HUES48 (cell line): ENCODE data around the gene FBXO8.

Experiments used
- H3K27ac ChIP-seq: one replicate; pipeline ENCODE4 v1.7.0; 2013; ENCODE audit warnings: low read depth, low read length, inconsistent platforms
- H3K27me3 ChIP-seq: 2 replicates; pipeline ENCODE4 v1.6.1; 2013; ENCODE audit warnings: mild to moderate bottlenecking, low read length; ENCODE audit not compliant: control insufficient read depth, insufficient read depth
- H3K36me3 ChIP-seq: 2 replicates; pipeline ENCODE4 v1.6.1; 2013; ENCODE audit warnings: low read length; ENCODE audit not compliant: control insufficient read depth, insufficient read depth
- H3K4me1 ChIP-seq: 2 replicates; pipeline ENCODE4 v1.6.1; 2013; ENCODE audit warnings: mild to moderate bottlenecking, low read length; ENCODE audit not compliant: control insufficient read depth, insufficient read depth
- H3K4me3 ChIP-seq: 2 replicates; pipeline ENCODE4 v1.5.1; 2013; ENCODE audit warnings: mild to moderate bottlenecking, low read depth, low read length
- H3K9ac ChIP-seq: 2 replicates; pipeline ENCODE4 v1.6.1; 2013; ENCODE audit warnings: mild to moderate bottlenecking, low read depth, low read length, moderate library complexity
- H3K9me3 ChIP-seq: 2 replicates; pipeline ENCODE4 v1.6.1; 2013; ENCODE audit warnings: low read length; ENCODE audit not compliant: control insufficient read depth, insufficient read depth

The FBXO8 gene

DNA sequence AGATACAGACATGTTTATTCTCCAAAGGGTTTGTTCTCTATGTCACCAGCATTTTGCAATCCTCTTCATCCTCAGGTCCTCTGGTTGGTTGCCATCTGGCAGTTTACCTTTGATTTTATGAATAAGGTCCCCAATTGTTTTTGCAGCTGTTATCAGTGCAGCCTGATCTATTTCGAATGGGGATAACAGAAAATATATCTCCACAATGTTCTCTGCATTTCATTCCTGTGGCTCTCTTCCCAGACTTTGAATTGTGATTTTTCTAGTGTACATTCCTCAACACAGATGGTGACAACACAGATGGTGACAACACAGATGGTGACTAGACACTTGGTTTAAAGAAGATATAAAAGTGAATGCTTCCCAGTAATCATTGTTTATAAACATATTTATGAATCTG lies 74.1 kb downstream of the FBXO8 start:
- H3K9me3 ChIP-seq: no peaks in the 10 kb centered on the region
- H3K9ac ChIP-seq: no peak overlapping the region
- no peaks in the 10 kb centered on the region for H3K36me3 ChIP-seq
- peaks cover 17% of the 10 kb centered on the region; the same call in 1 of the 2 replicates for H3K4me1 ChIP-seq
- no peak overlapping the region for H3K27ac ChIP-seq
- no peak overlapping the region for H3K4me3 ChIP-seq
- H3K27me3 ChIP-seq: peaks cover 63% of the 10 kb centered on the region

DNA sequence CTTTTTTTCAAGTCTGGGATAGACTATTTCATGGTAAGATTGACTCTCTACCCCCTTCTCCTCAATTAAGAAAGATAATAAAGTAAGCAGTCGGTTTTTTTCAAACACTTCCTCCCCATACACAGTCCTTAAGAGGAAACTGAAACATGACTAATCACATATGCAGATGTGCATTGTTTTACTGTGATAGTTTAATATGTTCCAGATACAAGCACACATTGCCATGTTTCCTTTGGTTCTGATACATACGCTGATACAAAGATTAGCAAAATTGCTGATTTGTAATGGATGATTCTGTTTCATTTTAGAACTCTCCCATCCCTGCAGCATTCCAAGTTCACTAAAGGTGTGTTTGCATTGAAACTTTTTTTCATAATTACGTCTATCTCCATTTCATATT lies 76.1 kb downstream of the FBXO8 start:
- Histone ChIP-seq H3K4me1 (peaks cover 10% of the 10 kb centered on the region; the same call in 1 of the 2 replicates), H3K4me3 (no peak overlapping the region), H3K9me3 (no peaks in the 10 kb centered on the region), H3K9ac (no peak overlapping the region), H3K27me3 (peaks cover 43% of the 10 kb centered on the region), H3K36me3 (no peaks in the 10 kb centered on the region), H3K27ac (no peak overlapping the region)

DNA sequence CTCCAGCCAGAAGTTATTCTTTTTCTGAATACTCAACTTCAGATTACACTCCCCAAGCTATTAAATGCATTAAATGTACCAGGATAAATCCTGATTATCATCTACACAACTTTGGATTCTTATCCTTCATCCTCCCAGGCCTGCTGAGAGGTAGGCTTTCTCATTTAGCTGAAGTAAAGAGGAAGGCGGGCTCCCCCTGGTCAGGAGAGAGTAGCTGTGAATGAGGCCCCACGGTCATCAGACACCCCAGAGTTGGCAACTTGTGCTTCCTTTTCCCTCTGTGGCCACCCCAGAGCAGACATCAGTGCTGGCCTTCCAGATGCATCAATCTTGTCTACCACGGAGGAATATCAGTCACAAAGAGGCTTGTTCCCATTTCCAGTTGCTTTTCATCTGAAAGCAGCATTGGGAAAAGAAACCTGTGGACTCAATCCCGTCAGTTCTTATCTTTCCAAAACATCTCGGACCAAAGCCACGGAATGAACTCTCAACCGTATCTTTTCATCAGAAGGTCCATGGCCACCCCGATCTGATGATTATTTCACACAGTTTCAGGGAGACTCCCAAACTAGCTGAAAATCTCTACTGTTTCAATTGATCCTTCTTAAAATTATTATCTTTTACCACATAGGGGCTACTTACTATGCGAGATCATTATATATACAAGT lies 79.2 kb downstream of the FBXO8 start:
- H3K9me3 ChIP-seq: no peaks in the 10 kb centered on the region
- H3K27ac ChIP-seq: no peak overlapping the region
- no peak overlapping the region for H3K4me3 ChIP-seq
- H3K27me3 ChIP-seq: peaks cover 13% of the 10 kb centered on the region
- no peak overlapping the region for H3K9ac ChIP-seq
- no peaks in the 10 kb centered on the region for H3K4me1 ChIP-seq
- H3K36me3 ChIP-seq: no peaks in the 10 kb centered on the region

DNA sequence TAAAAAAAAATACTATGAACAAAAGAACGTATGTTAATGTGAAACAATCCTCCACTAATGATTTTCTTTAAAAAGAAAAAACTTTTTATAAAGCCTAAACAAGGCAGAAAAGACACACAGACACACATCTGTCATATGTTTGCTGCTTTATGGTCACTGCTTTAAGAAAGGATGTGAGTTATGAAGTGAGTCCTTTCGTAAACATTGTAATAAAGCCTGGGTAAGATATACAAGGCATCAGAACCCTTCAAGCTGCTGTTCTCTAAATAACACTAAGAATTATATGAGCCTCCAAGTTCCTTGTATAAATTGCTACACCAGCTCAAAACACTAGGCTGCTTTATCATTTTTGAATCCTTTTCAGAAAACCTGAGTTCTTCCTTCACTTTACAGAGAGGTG lies 81.6 kb downstream of the FBXO8 start:
- no peaks in the 10 kb centered on the region for H3K4me1 ChIP-seq
- no peak overlapping the region for H3K27ac ChIP-seq
- H3K9me3 ChIP-seq: no peaks in the 10 kb centered on the region
- H3K9ac ChIP-seq: no peak overlapping the region
- H3K27me3 ChIP-seq: no peaks in the 10 kb centered on the region
- no peak overlapping the region for H3K4me3 ChIP-seq
- no peaks in the 10 kb centered on the region for H3K36me3 ChIP-seq

DNA sequence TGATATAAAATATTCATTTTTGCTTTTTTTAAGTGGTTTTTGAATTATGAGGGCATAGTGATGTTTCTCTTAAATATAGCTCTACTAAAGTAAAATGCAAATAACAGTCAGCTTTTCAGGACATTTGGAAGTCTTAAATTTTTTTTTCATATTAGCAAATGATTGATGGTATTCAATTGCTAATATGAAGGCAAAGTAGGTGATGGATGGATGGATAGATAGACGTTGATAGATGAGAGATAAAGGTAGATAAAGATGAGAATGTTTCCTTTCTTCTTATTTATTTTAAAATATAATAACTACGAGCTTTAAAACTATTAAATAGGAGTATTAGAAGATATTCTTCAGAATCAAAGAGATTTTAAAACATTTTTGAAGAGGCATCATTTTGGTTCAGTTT lies 83.7 kb downstream of the FBXO8 start:
- no peaks in the 10 kb centered on the region for H3K36me3 ChIP-seq
- no peaks in the 10 kb centered on the region for H3K27me3 ChIP-seq
- no peaks in the 10 kb centered on the region for H3K4me1 ChIP-seq
- H3K9me3 ChIP-seq: no peaks in the 10 kb centered on the region
- H3K27ac ChIP-seq: no peak overlapping the region
- H3K9ac ChIP-seq: no peak overlapping the region
- H3K4me3 ChIP-seq: no peak overlapping the region

DNA sequence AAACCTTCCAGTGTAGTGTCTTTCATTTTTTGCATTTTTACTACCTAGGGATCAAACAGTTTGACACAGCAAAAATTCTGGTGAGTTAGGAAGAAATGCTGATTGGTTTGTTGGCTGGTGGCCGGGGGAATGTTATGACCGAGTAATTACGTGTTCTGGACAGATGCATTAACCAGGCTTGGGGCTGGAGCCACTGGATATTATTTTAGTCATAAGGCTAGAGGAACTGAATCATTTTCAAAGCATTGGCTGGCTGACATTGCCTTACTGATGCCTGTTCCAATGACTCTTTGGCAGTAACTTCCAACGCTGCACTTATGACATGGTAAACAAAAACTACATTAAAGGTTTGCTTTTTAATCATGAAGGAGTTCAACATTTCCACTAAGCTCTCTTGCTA lies 84.6 kb downstream of the FBXO8 start:
- Histone ChIP-seq H3K36me3 (no peaks in the 10 kb centered on the region), H3K27me3 (no peaks in the 10 kb centered on the region), H3K4me3 (no peak overlapping the region), H3K9ac (no peak overlapping the region), H3K9me3 (no peaks in the 10 kb centered on the region), H3K4me1 (no peaks in the 10 kb centered on the region), H3K27ac (no peak overlapping the region)

DNA sequence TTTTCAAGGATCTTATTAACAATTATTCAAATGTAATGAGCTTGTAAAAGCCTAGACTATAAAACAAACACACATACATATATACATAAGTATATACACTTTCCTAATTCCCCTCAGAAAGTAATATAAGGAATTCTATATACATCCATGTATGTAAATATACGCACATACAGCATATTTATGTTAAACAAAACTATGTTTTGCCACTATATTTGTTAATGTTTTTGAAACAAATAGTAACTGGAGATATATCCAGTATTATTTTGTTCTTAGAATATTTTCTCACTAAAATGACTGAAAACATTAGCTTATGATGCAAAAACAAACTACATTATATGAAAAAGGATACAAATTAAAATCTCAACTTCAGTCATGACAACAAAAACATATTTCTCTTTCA lies 85.1 kb downstream of the FBXO8 start:
- H3K27ac ChIP-seq: no peak overlapping the region
- no peak overlapping the region for H3K4me3 ChIP-seq
- no peaks in the 10 kb centered on the region for H3K27me3 ChIP-seq
- H3K4me1 ChIP-seq: no peaks in the 10 kb centered on the region
- no peaks in the 10 kb centered on the region for H3K36me3 ChIP-seq
- H3K9ac ChIP-seq: no peak overlapping the region
- no peaks in the 10 kb centered on the region for H3K9me3 ChIP-seq

DNA sequence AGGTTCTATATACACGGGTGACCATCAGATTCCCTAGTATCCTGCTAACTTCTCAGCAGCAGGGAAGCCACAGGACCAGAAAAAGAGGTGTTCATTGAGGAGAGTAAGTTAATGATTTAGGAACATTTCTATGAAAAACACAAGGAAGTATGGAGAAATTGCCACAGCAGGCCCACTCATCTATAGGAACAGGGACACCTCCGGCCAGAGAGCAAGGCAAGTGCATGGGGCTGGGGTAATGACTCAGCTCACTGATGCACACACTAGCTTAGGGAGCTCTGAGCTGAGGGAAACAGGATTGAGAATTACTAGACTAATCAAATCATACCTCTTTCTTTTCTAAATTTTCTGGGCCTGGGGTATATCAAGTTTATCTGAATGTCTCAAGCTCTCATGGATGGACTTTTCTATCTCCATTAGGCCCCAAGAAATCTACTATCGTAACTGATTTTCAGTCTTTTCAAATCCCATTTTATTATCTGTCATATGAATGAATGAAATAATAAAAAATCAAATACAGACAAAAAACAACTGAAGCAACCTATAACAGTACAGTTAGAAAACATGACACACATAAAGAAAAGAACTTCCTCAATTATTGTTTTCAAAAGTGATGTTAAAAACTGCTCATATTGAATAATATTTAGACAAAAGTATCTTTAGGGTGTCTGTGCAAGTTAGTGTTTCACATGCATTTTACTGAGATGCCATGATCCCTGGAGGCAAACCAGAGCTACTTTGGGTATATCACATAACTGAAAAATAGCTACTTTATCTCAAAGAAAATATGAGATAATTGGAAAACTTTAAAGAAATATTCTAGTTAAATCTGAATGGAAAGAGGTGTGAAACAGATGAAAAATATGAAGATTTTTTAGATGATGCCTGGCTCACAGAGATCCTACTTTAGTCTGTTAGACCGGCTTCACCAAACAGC lies 89.8 kb downstream of the FBXO8 start:
- H3K36me3 ChIP-seq: no peaks in the 10 kb centered on the region
- no peak overlapping the region for H3K4me3 ChIP-seq
- H3K9ac ChIP-seq: no peak overlapping the region
- no peaks in the 10 kb centered on the region for H3K27me3 ChIP-seq
- no peaks in the 10 kb centered on the region for H3K9me3 ChIP-seq
- H3K4me1 ChIP-seq: no peaks in the 10 kb centered on the region
- H3K27ac ChIP-seq: no peak overlapping the region

DNA sequence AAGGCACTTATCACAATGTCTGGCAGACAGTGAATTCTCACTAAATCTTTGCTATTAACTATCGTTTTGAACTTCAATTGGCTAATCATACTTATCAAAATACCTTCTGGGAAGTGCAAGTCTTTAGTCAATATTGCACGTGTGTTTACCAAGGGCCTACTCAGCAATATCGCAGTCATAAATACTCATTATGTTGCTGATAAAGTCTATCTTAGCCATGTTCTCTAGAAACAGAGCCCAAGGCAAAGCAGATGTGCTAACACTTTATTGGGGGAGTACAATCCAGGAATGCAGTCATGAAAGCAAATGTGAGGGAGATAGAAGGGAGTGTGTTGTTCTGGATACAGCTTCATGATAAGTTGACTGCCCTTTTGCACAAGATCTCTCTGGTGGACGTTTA lies 90.5 kb downstream of the FBXO8 start:
- Histone ChIP-seq H3K4me3 (no peak overlapping the region), H3K4me1 (no peaks in the 10 kb centered on the region), H3K9ac (no peak overlapping the region), H3K36me3 (no peaks in the 10 kb centered on the region), H3K27me3 (no peaks in the 10 kb centered on the region), H3K9me3 (no peaks in the 10 kb centered on the region), H3K27ac (no peak overlapping the region)

DNA sequence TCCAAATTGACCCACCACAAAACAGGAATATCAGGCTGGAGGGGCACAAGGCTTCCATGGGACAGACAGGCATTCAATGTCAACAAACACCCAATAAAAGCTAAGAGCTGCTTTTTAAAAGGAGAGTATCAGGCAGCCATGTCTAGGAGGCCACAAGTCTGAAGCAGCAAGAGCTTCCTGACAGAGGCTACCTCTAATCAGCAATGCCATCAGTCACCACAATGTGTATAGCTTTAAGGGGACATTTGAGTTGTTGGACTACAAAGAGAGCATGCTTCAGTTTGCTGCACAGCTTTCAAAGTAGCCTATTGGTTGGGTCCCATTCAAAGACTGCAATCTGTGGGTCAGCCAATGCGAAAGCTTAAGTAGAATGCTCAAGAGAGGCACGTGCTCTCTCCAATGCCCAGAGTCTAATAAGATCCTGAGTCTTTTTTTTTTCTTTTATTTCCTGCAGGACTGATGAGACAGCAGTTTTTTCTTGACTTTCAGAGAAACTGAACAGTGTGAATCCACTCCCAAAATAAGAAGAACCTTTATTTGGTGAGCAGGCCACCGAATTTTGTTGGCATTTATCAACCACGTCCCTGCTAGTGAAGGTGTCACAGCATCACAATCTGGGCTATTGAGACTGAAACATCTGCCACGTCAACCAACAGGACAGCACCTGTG lies 92.5 kb downstream of the FBXO8 start:
- Histone ChIP-seq H3K4me1 (no peaks in the 10 kb centered on the region), H3K27ac (no peak overlapping the region), H3K9ac (no peak overlapping the region), H3K36me3 (no peaks in the 10 kb centered on the region), H3K9me3 (no peaks in the 10 kb centered on the region), H3K27me3 (no peaks in the 10 kb centered on the region), H3K4me3 (no peak overlapping the region)
